ENCODE measurements around the gene CDK7. TPM values are rescaled to one million over a fixed set of nuclear protein-coding genes. Genes with fewer than 3 reads are reported as not detected.

The CDK7 gene
- total RNA-seq, 1 experiment from 2014 or later, result 44.4 TPM

DNA sequence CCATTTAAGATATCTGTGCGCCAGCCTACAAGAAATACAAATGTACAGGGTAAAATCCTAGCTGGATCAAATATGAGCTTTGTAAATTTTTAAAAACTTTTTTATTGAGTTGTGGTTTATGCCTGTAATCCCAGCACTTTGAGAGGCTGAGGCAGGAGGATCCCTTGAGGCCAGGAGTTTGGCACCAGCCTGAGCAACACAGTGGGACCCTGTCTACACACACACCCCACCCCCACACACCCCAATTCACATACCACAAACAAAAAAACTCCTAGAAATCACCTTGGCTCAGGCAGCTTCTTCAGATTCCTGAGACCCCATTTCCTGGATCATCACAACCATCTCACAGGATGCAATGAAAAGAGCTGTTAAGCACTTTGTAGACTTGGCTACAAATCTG lies 46.4 kb downstream of the CDK7 start:
- H3K4me1 ChIP-seq (ENCODE audit: control insufficient read depth, insufficient read depth, low read length), result no peaks in the 10 kb centered on the region

GRCh38 chr5:69284203-69284602 lies 49.5 kb downstream of the CDK7 start:
- no peaks in the 10 kb centered on the region for H3K4me1 ChIP-seq (ENCODE audit: control insufficient read depth, insufficient read depth, low read length)
- intact Hi-C loops (cut with micrococcal nuclease; ENCODE audit: unreplicated experiment), result no loop called here
- no peak overlapping the region for H3K4me3 ChIP-seq (ENCODE audit: low read depth in 2 of 2, low read length in 2 of 2)
- no peaks in the 10 kb centered on the region for H3K27me3 ChIP-seq (ENCODE audit: control insufficient read depth, insufficient read depth, low read length)
- ATAC-seq, result no peak
- in situ Hi-C loops (cut with HindIII; ENCODE audit: low pct_unique_long_range_greater_than_20kb, low sequenced_read_pairs), result no loop called here
- no peaks in the 10 kb centered on the region for H3K9me3 ChIP-seq (ENCODE audit: control insufficient read depth, insufficient read depth, low read depth, low read length)
- H3K36me3 ChIP-seq (ENCODE audit: control insufficient read depth, insufficient read depth, low read length), result no peaks in the 10 kb centered on the region
- BruUV-seq (replicated peaks), result no TSS peak
- no peak overlapping the region for H3K27ac ChIP-seq (ENCODE audit: low read length)
- ChIA-PET POLR2A (no interaction called here), CTCF (no interaction called here)
- TF ChIP-seq TCF7L2 (IDR thresholded peaks at IDR 0.05; ENCODE audit: low read depth, low read length) (no peak), REST (IDR thresholded peaks at IDR 0.05; ENCODE audit: insufficient read depth in 1 of 2, low read depth in 2 of 2, low read length in 1 of 2) (no peak), SIN3A (IDR thresholded peaks at IDR 0.05; ENCODE audit: borderline replicate concordance, insufficient read depth, low read depth, low read length) (no peak), POLR2AphosphoS5 (IDR thresholded peaks at IDR 0.05; ENCODE audit: low read depth, low read length) (no peak)
- TF ChIP-seq, protein P1, sequence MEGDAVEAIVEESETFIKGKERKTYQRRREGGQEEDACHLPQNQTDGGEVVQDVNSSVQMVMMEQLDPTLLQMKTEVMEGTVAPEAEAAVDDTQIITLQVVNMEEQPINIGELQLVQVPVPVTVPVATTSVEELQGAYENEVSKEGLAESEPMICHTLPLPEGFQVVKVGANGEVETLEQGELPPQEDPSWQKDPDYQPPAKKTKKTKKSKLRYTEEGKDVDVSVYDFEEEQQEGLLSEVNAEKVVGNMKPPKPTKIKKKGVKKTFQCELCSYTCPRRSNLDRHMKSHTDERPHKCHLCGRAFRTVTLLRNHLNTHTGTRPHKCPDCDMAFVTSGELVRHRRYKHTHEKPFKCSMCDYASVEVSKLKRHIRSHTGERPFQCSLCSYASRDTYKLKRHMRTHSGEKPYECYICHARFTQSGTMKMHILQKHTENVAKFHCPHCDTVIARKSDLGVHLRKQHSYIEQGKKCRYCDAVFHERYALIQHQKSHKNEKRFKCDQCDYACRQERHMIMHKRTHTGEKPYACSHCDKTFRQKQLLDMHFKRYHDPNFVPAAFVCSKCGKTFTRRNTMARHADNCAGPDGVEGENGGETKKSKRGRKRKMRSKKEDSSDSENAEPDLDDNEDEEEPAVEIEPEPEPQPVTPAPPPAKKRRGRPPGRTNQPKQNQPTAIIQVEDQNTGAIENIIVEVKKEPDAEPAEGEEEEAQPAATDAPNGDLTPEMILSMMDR (IDR thresholded peaks at IDR 0.05), result no peak
- DNase-seq (ENCODE audit: low read depth, low spot score), result no peak

More for the DNA sequence above, 46.4 kb downstream of the CDK7 start:
- H3K27ac ChIP-seq (ENCODE audit: low read length), result no peak overlapping the region
- in situ Hi-C loops (cut with HindIII; ENCODE audit: low pct_unique_long_range_greater_than_20kb, low sequenced_read_pairs), result no loop called here
- H3K27me3 ChIP-seq (ENCODE audit: control insufficient read depth, insufficient read depth, low read length), result no peaks in the 10 kb centered on the region
- peaks cover 11% of the 10 kb centered on the region for H3K36me3 ChIP-seq (ENCODE audit: control insufficient read depth, insufficient read depth, low read length)
- DNase-seq (ENCODE audit: low read depth, low spot score) (no peak), ATAC-seq (no peak)
- CTCF ChIA-PET, result interaction anchor here (0.6 kb wide), 1 partner anchor 700 kb away, joined by 5 read pairs; no protein-coding TSS in a partner anchor
- H3K9me3 ChIP-seq (ENCODE audit: control insufficient read depth, insufficient read depth, low read depth, low read length), result no peaks in the 10 kb centered on the region
- intact Hi-C loops (cut with micrococcal nuclease; ENCODE audit: unreplicated experiment), result no loop called here
- no peak overlapping the region for H3K4me3 ChIP-seq (ENCODE audit: low read depth in 2 of 2, low read length in 2 of 2)
- POLR2A ChIA-PET, result no interaction called here
- BruUV-seq (replicated peaks), result no TSS peak
- TF ChIP-seq POLR2AphosphoS5 (IDR thresholded peaks at IDR 0.05; ENCODE audit: low read depth, low read length) (no peak), TCF7L2 (IDR thresholded peaks at IDR 0.05; ENCODE audit: low read depth, low read length) (no peak), SIN3A (IDR thresholded peaks at IDR 0.05; ENCODE audit: borderline replicate concordance, insufficient read depth, low read depth, low read length) (no peak), REST (IDR thresholded peaks at IDR 0.05; ENCODE audit: insufficient read depth in 1 of 2, low read depth in 2 of 2, low read length in 1 of 2) (no peak)
- TF ChIP-seq, protein P1 (IDR thresholded peaks at IDR 0.05), result no peak

Data from Panc1 (cell line).